ENCODE results near the gene POLH. TPM values are rescaled to one million over a fixed set of nuclear protein-coding genes. Genes with fewer than 3 reads are reported as not detected.

The POLH gene
- total RNA-seq, 1 donor, result 26.4 TPM

DNA sequence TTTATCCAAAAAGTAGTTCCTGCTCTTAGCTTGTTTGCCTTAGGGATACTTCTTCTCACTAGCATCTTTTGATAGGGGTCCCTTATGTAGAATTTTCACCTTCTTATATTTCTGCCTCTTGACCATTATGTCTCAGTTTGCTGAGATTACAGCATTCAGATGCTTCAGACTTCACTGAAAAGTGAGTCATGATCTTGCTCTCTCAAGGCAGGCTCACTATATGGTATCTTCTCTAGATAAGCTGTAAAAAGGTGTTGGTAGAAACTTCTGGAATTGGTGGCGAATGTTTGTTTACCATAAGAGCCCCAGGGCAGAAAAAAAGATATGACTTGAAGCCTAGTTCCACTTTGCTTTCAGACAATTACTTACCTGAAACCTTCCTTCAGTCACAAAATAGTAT, 33.4 kb downstream of the POLH start:
- Histone ChIP-seq H3K4me3 (ENCODE audit: insufficient read depth, low read length) (no peak overlapping the region), H3K27ac (ENCODE audit: low read depth, low read length) (peak overlapping the region; percentile 35), H3K79me2 (ENCODE audit: insufficient read depth, low read length) (no peaks in the 10 kb centered on the region), H3K27me3 (ENCODE audit: insufficient read depth, low read length) (no peaks in the 10 kb centered on the region), H3K36me3 (ENCODE audit: insufficient read depth, low read length) (peaks cover 68% of the 10 kb centered on the region), H4K20me1 (ENCODE audit: insufficient read depth, low read length) (peaks cover 2% of the 10 kb centered on the region), H2AFZ (ENCODE audit: low read length) (no peak overlapping the region), H3K9me3 (ENCODE audit: low read depth, low read length) (no peaks in the 10 kb centered on the region), H3K4me1 (ENCODE audit: insufficient read depth, low read length) (peaks cover 14% of the 10 kb centered on the region), H3K4me2 (ENCODE audit: insufficient read depth, low read length) (no peak overlapping the region)
- DNase-seq (ENCODE audit: insufficient read length, low spot score, missing footprints), result no peak
- TF ChIP-seq, protein P1, sequence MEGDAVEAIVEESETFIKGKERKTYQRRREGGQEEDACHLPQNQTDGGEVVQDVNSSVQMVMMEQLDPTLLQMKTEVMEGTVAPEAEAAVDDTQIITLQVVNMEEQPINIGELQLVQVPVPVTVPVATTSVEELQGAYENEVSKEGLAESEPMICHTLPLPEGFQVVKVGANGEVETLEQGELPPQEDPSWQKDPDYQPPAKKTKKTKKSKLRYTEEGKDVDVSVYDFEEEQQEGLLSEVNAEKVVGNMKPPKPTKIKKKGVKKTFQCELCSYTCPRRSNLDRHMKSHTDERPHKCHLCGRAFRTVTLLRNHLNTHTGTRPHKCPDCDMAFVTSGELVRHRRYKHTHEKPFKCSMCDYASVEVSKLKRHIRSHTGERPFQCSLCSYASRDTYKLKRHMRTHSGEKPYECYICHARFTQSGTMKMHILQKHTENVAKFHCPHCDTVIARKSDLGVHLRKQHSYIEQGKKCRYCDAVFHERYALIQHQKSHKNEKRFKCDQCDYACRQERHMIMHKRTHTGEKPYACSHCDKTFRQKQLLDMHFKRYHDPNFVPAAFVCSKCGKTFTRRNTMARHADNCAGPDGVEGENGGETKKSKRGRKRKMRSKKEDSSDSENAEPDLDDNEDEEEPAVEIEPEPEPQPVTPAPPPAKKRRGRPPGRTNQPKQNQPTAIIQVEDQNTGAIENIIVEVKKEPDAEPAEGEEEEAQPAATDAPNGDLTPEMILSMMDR (IDR thresholded peaks at IDR 0.05; ENCODE audit: extremely low read depth, low read depth, low read length), result no peak

DNA sequence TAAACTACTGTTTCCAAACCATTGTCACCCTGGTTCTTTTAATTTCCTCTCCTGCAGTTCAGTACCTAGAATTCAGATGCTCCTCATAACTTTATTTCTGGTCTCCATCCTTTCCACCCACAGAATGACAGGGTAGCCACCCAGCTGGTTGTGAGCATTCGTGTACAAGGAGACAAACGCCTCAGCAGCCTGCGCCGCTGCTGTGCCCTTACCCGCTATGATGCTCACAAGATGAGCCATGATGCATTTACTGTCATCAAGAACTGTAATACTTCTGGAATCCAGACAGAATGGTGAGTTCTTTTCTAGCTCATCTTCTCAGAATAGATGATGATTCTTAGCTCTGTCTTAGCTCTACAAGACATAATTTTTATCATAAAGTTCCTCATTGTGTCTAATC, 34.4 kb downstream of the POLH start:
- Histone ChIP-seq H3K27ac (ENCODE audit: low read depth, low read length) (peak overlapping the region; percentile 39), H2AFZ (ENCODE audit: low read length) (no peak overlapping the region), H3K4me1 (ENCODE audit: insufficient read depth, low read length) (peaks cover 9% of the 10 kb centered on the region), H3K4me2 (ENCODE audit: insufficient read depth, low read length) (no peak overlapping the region), H4K20me1 (ENCODE audit: insufficient read depth, low read length) (peaks cover 2% of the 10 kb centered on the region), H3K79me2 (ENCODE audit: insufficient read depth, low read length) (no peaks in the 10 kb centered on the region), H3K27me3 (ENCODE audit: insufficient read depth, low read length) (no peaks in the 10 kb centered on the region), H3K4me3 (ENCODE audit: insufficient read depth, low read length) (no peak overlapping the region), H3K9me3 (ENCODE audit: low read depth, low read length) (no peaks in the 10 kb centered on the region), H3K36me3 (ENCODE audit: insufficient read depth, low read length) (peaks cover 67% of the 10 kb centered on the region)
- no peak for DNase-seq (ENCODE audit: insufficient read length, low spot score, missing footprints)
- TF ChIP-seq, protein P1 (IDR thresholded peaks at IDR 0.05; ENCODE audit: extremely low read depth, low read depth, low read length), result no peak

DNA sequence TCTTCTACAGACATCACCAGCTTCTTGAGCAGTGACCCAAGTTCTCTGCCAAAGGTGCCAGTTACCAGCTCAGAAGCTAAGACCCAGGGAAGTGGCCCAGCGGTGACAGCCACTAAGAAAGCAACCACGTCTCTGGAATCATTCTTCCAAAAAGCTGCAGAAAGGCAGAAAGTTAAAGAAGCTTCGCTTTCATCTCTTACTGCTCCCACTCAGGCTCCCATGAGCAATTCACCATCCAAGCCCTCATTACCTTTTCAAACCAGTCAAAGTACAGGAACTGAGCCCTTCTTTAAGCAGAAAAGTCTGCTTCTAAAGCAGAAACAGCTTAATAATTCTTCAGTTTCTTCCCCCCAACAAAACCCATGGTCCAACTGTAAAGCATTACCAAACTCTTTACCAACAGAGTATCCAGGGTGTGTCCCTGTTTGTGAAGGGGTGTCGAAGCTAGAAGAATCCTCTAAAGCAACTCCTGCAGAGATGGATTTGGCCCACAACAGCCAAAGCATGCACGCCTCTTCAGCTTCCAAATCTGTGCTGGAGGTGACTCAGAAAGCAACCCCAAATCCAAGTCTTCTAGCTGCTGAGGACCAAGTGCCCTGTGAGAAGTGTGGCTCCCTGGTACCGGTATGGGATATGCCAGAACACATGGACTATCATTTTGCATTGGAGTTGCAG, 37.9 kb downstream of the POLH start:
- Histone ChIP-seq H3K27me3 (ENCODE audit: insufficient read depth, low read length) (no peaks in the 10 kb centered on the region), H3K4me2 (ENCODE audit: insufficient read depth, low read length) (no peak overlapping the region), H2AFZ (ENCODE audit: low read length) (no peak overlapping the region), H3K79me2 (ENCODE audit: insufficient read depth, low read length) (no peaks in the 10 kb centered on the region), H3K36me3 (ENCODE audit: insufficient read depth, low read length) (peaks cover 52% of the 10 kb centered on the region), H3K27ac (ENCODE audit: low read depth, low read length) (no peak overlapping the region), H3K4me3 (ENCODE audit: insufficient read depth, low read length) (no peak overlapping the region), H3K4me1 (ENCODE audit: insufficient read depth, low read length) (peaks cover 4% of the 10 kb centered on the region), H4K20me1 (ENCODE audit: insufficient read depth, low read length) (peaks cover 2% of the 10 kb centered on the region), H3K9me3 (ENCODE audit: low read depth, low read length) (no peaks in the 10 kb centered on the region)
- TF ChIP-seq, protein P1 (IDR thresholded peaks at IDR 0.05; ENCODE audit: extremely low read depth, low read depth, low read length), result no peak
- no peak for DNase-seq (ENCODE audit: insufficient read length, low spot score, missing footprints)

DNA sequence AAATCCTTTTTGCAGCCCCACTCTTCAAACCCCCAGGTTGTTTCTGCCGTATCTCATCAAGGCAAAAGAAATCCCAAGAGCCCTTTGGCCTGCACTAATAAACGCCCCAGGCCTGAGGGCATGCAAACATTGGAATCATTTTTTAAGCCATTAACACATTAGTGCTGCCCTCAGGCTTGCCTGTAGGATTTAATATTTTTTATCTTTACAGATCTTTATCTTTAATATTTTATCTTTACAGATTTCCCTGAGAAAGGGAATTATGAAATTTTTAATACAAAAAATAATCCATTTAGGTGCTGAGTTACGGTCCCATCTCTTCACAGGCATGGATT, 38.4 kb downstream of the POLH start:
- no peaks in the 10 kb centered on the region for H3K9me3 ChIP-seq (ENCODE audit: low read depth, low read length)
- H3K27ac ChIP-seq (ENCODE audit: low read depth, low read length), result no peak overlapping the region
- DNase-seq (ENCODE audit: insufficient read length, low spot score, missing footprints), result no peak
- TF ChIP-seq, protein P1 (IDR thresholded peaks at IDR 0.05; ENCODE audit: extremely low read depth, low read depth, low read length), result no peak
- H3K4me2 ChIP-seq (ENCODE audit: insufficient read depth, low read length), result no peak overlapping the region
- peaks cover 2% of the 10 kb centered on the region for H3K4me1 ChIP-seq (ENCODE audit: insufficient read depth, low read length)
- peaks cover 56% of the 10 kb centered on the region for H3K36me3 ChIP-seq (ENCODE audit: insufficient read depth, low read length)
- peaks cover 2% of the 10 kb centered on the region for H4K20me1 ChIP-seq (ENCODE audit: insufficient read depth, low read length)
- H3K4me3 ChIP-seq (ENCODE audit: insufficient read depth, low read length), result no peak overlapping the region
- no peaks in the 10 kb centered on the region for H3K79me2 ChIP-seq (ENCODE audit: insufficient read depth, low read length)
- H2AFZ ChIP-seq (ENCODE audit: low read length), result no peak overlapping the region
- no peaks in the 10 kb centered on the region for H3K27me3 ChIP-seq (ENCODE audit: insufficient read depth, low read length)

Measured in osteoblast (primary cell).